ENCODE results near the gene MYLK. TPM values are rescaled to one million over a fixed set of nuclear protein-coding genes. Genes with fewer than 3 reads are reported as not detected.
A peak's percentile ranks its signal among the peaks of the same experiment; 100 is the strongest.

The MYLK gene
- total RNA-seq, 1 donor from 2014 or later = 15.1 TPM

DNA sequence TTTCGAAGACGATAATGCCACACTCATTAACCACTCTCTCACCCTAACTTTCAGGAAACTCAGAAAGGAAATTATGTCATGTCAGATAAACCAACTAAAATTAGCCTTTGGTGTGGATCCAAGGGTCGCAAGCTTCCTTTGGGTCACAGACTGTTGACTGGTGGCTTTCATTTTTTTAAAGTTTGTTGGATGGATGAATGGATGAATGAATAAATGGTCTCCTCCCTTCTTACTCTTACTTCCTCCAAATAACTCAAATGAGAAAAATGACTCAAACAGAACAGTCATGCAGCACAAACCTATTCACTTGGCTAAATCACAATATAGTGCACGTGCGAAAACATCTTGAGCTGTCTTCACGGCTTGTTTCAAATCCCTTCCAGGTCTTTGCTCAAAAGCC lies 216.3 kb downstream of the MYLK start:
- DNase-seq = no peak

DNA sequence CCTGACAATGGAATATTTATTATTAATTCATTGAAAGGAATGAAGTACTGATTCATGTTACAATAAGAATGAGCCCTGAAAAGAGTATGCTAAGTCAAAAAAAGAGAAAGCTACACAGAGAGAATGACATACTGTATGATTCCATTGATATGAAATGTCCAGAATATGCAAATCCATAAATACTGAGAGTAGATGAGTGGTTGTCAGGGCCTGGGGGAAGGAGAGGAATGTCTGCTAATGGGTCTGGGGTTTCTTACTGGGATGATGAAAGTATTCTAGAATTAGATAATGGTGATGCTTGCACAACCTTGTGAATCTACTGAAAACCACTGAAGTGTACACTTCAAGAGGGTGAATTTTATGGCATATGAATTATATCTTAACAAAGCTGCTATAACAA lies 219.4 kb downstream of the MYLK start:
- DNase-seq = no peak

DNA sequence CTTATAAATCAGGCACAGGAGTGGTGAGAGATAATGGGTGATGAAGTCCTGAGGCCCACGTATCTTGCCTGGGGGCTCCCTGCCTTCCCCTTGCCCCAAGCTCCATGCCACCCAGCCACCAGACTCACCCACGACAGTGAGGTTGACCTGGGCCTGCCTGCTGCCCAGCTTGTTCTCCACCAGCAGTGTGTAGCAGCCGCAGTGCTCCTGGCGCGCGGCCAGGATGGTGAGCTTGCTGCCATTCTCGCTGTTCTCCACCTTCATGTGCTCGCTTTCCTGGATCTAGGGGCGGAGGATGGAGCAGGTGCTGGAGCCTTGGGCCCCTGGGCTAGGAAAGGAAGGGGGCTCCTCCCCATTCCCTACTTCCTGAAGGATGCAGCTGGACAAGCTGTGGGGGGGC lies 220.2 kb downstream of the MYLK start:
- DNase-seq = no peak

DNA sequence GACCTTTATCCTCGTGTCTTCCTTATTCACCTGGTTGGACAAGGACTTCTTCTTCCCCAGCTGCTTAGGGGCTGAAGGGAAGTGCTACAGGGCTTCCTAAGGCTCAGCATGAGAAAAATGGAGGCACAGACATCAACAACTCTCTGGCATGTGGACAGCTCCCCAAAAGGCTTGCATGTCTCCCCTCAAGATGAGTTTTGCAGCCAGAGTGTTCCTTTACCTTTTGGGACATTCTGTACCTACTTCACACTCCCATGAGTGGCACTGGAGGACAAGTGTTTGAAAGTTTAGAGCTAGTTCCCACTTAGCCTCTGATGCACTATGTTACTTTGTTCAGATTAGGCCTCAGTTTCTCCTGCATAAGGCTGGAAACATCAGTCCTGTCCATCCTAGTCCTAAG lies 222.2 kb downstream of the MYLK start:
- no peak for DNase-seq

DNA sequence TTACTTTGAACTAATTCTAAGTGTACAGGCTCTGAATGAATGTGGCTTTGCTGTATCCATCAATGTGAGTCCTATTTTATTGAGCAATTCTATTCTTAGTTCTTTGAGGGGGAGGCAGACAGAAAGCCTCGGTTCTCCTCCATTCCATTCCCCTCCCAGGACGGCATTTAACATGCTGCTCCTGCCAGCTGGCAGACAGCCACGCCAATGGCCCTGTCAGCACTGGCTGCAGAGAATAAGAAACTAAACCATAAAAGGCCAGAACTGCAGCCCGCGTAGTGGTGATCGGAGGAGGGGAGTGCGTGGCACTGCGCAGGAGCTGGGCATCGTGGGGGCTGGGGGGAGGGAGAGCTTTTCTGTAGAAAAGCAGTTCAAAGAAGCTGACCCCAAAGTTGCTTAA lies 223.2 kb downstream of the MYLK start:
- peak; percentile 63 for DNase-seq

DNA sequence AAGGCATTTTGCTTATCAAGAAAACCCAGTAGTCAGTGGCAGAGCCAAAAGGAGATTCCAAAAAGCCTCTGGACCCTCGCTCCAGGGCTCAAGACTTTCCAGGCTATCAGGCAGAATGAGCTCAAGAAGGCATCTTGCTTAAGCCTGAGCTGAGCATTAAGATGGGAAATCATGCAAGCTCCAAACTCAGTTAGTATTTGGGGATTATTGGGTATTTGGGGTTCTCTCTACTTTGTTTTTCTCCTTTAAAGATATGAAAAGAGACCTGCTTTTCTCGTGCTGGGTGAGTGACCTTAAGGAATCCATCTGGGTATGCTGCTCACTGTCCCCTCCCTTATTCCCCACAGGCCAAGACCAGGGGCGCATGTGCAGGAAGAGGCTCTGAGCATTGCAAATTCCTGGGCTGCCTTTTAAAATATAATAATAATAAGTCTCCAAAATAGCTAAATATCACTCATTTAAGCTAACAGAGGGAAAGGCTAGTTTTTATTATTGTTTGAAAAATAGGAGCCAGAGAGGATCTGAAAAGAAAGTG lies 223.9 kb downstream of the MYLK start:
- DNase-seq = no peak

DNA sequence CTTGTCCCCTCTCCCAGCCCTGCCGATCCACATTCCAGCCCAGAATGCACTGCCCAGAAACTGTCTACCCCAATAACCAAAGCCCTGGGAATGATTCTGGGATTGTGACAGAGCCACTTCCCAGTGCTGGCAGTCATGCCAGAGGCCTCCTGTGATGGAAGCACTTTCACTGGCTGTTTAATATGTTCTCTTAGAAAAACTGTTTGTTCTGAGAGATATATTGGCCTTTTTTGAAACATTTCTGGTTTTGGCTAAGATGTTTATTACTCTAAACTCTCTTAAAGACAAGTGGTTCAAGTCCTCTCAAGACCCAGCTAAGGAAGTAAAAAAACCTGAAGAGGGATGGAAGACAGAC lies 225.3 kb downstream of the MYLK start:
- DNase-seq = no peak

DNA sequence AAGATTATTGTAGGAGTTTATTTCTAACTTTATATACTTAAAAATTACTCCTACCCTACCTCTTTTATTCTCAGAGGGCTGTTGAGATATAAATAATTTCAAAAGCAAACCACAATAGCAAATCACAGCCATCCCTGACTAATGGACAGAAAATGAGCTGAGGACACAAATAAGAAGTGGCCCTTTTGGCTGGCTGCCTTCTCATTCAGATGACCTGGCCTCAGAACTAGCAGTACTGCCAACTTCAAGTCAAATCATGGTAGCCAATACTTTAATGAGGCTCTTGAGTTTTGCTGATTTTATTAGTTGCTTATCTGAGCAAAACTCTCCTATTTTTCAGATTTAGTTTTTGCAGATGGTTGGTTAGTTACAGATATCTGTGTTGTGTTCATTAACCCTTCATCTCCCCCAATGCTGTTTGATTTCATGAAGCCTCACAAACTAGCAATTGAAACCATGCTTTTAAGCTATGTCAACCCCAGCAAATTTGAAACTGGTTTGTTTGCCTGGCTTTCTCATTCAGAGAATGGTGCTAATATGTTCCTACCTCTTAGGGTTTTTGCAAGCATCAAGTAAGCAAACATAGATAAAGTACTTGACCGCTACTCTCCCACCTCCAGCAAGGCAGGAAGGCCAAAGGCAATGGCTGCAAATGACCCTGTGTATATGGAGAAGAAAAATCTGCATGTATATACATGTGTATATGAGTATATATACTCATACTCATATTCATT lies 225.8 kb downstream of the MYLK start:
- DNase-seq = no peak

DNA sequence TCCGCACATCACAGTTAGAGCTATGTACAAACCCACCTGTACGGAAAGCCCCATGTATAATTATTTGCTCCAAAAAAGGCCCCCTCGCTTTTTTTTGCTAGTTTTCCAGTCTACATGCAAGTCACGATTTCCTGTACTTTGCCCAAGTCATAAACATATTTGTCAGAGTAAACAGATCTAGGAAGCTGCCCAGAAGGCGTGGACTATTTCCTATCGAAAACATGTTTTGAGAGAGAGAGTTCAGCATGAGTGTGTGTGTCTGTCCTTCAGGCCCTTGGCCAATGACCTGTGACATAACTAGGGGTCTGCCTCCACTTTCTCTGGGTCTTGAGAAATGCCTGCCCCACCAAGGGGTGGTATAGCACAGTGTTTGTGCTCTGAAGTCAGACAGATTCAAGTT lies 226.6 kb downstream of the MYLK start:
- DNase-seq = no peak

DNA sequence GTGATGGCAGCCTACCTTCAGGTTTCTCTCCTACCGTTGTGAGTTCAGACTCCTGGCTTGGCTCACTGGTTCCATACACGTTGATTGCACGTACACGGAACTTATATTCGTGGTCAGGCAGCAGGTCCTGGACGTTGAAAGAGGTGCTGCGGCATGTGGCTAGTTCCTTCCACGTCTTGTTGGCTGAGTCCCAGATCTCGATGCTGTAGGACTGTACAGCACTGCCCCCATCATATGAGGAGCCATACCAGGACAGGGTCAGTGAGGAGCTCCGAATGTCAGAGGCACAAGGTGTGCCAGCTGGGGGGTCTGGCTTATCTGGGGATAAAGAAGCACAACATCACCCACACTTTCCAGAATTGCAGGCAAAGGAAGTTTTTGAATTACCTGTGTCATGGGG lies 227.0 kb downstream of the MYLK start:
- DNase-seq = no peak

DNA sequence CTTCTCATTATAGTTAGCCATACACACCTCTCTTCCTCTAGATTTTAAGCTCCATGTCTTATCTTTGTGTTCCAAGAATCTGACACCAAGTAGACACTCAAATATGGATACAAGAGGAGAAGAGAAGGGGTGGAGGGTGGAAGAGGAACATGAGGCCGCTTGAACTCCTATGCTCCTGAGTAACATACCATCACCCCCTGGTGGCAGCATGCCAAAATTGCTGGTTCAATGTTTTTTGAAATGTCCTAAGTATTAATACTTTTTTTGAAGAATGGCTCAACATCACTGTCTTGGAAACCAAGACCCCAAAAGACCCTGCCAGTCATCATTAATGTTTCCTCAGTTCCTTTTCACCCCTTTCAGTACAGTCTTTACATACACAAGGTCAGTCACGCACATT lies 227.4 kb downstream of the MYLK start:
- no peak for DNase-seq

DNA sequence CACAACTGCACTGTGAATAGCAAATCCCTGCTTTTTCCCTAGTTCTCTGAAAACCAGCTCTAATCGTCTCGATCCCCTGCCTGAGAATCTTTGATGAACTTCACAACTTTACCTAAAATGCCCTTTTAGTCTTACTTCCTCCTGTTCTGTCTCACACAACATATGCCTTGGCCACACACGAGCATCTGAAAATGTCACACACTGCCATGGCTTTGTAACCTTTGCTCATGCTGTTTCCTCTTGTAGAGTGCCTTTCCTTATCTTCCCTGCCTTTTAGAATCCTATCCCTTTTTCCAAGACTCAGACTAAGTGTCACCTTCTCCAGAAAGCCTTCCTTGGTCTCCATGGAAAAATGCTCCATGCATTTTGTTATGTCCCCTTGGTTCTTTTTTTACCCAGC lies 227.9 kb downstream of the MYLK start:
- no peak for DNase-seq

DNA sequence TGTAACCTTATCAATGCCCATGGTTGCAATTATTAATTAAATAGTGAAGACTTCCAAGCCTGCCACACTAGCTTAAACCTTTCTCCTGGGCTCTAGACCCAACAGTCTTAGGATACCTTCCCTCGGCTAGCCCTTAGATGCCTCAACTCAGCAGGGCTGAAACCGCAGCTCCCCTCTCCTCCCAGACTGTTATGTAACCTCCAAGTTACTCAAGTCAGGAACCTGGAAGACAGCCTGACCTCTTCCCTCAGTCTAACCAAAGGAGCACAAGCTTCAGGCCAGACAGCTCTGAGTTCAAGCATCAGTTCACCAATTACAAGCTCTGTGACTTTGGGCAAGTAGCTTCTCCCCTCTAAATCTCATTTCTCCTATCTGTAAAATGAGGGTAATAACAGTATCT lies 228.7 kb downstream of the MYLK start:
- no peak for DNase-seq

DNA sequence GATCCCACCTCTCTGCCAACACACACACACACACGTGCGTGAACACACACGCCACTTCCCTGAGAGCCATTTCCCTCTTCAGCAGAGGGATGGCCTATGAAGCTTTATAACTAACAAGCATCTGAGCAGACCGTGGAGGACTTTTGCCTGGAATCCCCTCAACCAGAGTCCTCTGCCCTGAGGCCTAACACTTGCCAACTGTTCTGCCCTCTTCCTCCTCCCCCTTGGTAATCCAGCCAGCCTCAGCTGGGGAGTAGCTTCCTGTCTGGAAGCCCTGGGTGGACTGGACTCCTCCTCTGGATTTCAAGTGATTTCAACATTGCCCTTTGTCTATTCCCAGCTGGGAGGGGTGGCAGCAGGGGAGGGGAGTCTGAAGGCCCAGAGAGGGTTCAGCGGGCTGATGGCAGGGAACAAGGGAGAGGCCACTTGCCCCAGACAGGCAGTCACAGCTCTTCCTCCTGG lies 230.9 kb downstream of the MYLK start:
- peak; percentile 27 for DNase-seq

DNA sequence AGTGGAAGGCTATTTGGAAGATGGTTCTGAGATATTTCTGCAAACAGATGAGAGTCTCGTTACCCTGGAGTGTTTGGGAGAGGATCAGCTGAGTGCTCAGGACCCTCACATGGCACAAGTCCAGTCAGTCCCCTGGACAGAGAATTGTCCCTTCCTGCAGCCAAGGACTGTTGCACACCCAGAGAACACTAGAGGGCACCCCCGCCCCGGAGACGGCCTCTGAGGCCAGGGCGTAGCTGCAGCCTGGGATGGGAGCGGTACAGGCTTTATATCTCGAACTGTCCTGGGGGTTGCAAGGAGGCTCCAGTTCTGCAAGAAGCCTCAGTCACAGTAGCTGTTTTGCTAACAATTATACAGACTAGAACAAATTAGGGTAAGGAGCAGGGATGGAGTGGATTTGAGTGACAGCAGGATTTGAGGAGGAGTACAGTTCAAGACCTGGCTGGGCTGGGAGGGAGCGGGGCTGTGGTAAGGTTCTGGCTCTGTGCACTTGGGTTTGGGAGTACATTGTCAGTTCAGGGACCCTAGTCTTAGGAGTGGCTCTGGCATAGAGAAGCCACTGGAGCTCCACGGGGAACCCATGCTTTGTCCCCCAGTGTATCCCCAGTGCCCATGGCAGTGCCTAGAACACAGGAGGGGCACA lies 231.7 kb downstream of the MYLK start:
- DNase-seq = peak; percentile 70

DNA sequence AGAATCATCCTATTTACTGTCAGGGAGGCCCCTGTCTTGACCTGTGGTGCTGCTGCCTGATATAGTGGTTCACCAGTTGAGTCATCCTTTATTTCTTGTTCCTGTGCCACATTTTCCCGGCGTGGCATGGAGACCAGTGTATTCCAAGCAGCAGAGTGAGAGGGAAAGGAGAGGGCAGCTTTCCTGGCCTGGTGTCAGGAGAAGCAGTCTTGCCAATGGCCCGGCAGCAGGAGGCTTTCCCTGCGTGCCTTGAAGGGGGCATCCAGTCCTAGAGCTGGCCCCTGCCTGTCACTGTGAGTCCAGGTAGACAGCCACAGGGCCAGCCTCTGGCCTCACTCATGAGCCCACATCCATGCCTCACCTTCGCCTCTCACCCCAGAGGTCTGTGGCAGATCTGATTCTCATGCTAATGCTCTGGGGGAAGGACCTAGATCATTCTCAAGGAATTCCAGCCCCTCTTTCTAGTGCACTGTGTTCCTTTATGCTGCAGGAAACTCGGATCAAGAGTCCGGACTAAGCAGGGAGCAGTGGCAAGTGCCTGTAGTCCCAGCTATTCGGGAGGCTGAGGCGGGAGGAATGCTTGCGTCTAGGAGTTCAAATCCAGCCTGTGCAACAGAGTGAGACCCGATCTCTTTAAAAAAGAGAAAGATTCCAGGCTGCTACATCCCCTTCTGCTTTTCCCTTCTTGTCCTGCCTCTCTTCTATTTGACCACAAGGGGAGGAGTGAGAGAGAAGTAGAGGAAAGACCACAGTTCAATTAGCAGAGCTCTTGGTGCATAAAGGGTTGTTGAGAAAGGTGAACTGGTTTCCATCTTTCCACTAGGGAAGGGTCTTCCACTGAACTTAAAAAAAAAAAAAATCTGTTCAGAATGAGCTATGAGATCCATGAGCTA lies 232.4 kb downstream of the MYLK start:
- no peak for DNase-seq

DNA sequence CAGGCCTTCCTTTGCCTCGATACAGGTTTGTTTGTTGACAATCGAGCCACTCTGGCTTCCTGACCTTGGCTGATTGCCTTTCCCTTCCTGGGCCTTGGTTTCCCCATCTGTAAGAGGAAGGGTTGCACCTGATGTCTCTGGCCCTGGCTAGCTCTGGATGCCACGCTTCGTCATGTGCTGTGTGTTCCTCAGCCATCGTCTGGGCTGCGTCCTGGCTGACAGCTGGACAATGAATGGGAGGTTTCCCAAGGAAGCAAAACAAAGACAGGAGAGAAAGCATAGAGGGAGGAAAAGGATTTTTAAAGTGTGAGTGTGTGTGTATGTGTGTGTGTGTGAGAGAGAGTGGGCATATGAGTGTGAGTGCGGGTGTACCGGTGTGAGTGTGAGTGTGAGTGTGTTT lies 234.0 kb downstream of the MYLK start:
- DNase-seq = no peak

DNA sequence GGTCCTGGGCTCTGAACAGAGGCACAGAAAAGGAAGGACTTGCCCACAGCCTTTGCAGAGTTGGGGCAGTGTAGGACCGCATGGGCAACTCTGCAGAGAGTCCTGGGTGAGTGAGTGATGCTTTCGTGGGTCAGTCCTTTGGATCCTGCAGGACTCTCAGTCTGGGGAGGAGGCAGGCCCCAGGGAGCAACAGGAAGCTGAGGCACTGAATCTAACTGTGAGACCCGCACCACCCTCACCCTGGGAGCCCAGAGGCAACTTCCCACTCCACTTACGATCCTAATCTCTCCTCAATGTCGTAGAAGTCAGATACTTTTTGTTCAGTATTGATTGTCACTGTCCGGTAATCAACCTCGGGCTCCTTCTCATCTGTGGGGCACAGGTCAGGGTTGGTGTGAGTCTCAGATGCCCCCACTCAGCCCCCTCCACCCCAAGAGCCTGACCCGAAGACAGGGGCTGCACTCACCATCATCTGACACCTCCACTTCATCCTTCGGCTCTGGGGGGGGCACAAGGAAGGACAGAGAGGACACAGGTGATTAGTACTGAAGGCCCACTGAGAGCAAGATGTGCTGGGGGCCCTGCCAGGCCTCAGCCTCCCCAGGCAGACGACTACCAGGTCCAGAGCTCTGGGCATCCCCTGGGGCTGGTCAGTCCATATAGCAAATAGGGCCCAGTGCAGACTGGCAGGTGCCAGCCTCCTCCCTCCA lies 235.3 kb downstream of the MYLK start:
- DNase-seq = no peak

DNA sequence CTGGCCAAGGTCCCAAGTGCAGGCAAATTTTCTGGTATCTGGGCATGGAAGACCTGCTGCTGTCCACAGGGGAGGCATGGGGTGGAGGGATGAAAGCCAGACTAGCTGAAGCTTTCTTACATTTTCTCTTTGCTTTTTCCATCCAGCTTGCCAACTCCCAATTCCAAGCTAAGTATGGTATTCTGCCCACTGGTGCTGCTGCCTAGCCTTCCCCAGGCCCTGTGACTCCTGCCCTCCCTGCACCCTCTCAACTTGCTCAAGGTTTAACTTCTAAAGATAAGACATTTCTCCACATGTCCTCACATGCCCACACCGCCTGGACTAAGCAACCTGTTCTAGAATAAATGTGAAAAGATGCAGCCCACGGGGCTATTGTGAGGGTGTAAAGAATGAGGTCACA lies 239.8 kb downstream of the MYLK start:
- DNase-seq = no peak

DNA sequence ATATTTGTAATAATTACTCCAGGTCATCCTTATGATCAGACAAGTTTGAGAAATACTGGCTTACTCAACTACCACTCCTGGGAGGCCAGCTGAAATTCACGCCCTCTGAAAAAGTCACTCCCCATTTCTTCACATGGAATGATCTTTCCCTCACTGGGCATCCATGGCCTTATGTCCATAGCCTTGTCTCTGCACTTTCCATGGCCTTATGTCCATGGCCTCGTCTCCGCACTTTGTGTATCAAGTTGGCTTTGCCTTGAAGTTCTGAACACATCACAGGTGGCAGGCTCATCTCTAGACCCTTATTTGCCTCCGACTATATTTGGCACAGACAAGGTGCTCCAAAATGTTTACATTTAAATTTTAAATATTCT lies 241.2 kb downstream of the MYLK start:
- DNase-seq = no peak

DNA sequence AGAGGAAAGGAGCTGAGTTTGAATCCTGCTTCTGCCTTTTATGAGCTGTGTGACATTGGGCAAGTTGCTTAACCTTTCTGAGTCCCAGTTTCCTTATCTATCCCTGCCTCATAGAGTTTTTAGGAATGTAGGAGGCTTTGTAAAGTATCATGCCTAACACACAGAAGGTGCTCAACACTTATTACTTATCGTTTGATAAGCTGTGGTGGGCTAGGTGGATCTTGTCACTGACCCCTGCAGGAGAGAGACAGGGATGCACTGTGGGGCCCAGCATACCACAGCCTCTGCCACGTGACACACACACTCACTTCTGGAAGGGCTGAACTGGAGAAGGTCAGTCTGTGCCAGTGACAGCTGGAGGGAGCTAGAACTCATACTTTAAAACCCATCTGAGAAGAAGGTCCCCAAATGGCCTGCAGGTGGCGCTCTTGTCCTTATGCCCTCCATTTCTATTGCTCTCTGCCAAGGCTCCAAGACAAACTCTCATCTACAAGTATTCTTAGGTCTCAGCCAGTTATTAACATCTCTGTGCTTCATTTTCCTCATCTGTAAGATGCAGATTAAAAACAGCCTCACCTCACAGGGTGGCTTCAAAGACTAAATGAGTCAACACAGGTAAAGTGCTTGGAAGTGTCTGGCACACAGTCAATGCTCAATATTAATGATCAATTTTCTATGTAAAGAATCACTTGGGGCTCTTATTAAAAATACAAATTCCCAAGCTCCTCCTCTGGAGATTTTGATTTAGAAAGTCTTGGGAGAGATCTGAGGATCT lies 241.8 kb downstream of the MYLK start:
- DNase-seq = peak; percentile 27

DNA sequence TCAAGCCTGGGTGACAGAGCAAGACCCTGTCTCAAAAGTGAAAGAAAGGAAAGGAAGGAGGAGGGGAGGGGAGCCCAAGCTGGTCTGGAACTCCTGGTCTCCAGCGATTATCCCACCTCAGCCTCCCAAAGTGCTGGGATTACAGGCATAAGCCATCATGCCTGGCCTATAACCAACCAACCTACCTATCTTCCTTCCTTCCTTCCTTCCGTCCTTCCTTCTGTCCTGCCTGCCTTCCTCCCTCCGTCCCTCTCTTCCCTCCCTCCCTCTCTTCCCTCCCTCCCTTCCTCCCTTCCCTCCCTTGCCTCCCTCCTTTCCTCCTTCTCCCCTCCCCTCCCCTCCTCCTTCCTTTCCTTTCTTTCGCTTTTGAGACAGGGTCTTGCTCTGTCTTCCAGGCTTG lies 242.6 kb downstream of the MYLK start:
- no peak for DNase-seq

Measured in occipital lobe (tissue), 2 donors.